GM21723 (cell line): Measurements from ENCODE around the gene ETDC.
"Not testable (repeated sequence)": the region's sequence is repeated elsewhere in the genome, so short reads cannot be mapped to it uniquely, and the experiment has no call there.

Experiments used
- ATAC-seq: cut with Tn5 transposase; IDR thresholded peaks from one replicate; pipeline ENCODE4 v1.9.1; 2021; ENCODE audit warnings: mild to moderate bottlenecking, moderate library complexity; ENCODE audit not compliant: unreplicated experiment

Gene ETDC

DNA sequence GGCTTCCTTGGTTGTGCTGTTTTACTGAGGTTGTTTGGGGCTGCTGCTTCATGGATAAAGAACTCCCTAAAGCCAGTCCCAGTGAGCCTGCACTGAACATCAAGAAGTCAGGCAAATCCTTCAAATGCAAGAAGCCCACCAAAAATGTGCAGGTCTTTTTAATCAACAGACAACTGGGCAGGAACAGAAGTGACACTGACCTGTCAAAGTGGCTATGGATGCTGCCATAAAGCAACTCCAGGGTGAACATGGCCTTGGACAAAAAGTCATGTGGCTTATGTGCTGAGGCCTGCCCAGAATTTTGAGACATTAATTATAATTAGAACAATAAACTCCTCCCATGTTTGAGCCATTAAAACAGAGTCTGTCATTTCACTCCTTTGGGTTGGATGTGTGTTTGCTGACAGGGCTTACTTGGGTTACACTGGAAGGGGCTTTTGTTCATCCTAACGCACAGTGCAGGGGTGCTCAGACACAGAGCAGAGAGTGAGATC lies at the start of gene ETDC:
Gene ETDC, plus strand, starts transcription at position 51 of the 494 bp plus-strand sequence. Its CDS starts 0 bp downstream, at position 51.
- ATAC-seq, result no peak

GRCh38 chrX:135260976-135261375 lies 48.3 kb upstream of the ETDC start:
- ATAC-seq, result not testable (repeated sequence)

- ATAC-seq, result not testable (repeated sequence)
Measured at GRCh38 chrX:135263376-135263775, 45.9 kb upstream of the ETDC start.

DNA sequence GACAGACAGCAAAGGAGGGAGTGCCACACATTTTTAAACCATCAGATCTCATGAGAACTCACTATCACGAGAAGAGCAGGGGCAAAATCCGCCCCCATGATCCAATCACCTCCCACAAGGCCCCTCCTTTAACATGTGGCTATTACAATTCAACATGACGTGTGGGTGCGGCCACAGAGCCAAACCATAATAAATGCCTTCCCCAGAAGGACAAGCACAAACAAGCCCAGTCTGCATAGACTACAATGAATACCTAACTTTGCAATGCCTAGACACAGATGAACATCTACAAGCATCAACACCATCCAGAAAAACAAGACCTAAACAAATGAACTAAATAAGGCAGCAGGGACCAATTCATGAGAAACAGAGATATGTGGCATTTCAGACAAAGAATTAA lies 45.1 kb upstream of the ETDC start:
- ATAC-seq, result no peak

DNA sequence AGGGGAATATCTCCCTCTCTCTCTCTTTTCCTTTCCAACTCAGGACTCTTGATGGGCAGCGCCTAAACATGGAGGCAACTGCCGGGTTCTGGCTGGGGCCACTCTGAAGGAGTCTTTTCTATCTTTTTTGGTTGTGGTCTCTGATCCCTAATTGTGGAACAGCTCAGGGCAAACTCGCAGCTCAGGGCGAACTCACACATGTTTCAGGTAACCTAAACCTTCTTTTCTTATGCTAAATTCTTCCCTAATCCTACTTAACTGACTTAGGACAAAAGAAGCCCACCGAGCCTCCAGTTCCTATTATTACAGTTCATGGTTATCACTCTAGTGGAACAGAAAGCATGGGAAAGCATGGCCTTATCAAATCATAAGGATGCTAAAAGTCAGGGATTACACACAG lies 36.1 kb upstream of the ETDC start:
- ATAC-seq, result no peak

- no peak for ATAC-seq
Measured at GRCh38 chrX:135275973-135276372, 33.3 kb upstream of the ETDC start.

- ATAC-seq, result no peak
Measured at GRCh38 chrX:135287266-135287823, 21.9 kb upstream of the ETDC start.

DNA sequence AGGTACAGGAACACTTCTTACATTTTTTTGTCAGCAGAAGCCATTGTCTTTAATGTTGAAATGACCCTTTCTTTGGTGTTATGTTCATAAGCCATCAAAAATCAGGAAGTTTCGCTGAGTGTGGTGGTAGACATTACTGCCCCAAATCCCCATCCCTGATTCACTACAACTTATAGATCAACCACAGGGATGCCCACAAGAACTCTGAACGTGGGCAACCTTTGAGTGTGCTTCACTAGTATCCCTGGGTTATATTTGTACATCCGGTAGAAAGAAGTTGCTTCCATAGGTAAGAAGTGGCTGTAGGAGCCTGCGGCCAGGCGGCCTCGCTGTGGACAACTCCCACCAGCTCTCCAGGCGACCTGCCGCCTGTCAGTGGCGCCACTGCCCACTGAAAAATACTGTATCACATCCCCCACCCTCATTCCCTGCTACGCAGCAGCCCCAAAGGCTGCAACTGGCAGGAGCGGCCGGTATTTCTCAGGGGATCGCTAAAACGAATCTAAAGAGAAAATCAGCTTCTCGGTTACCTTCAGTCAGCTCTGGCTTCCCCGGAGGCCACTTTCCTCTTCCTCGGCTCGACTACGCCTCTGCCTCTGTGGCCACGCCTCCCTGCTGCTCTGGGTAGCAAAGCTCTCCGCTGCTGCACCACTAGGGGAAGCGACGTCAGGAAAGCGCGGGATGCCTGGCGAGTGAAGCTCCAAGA lies 13.9 kb upstream of the ETDC start:
- ATAC-seq, result peak; percentile 99

DNA sequence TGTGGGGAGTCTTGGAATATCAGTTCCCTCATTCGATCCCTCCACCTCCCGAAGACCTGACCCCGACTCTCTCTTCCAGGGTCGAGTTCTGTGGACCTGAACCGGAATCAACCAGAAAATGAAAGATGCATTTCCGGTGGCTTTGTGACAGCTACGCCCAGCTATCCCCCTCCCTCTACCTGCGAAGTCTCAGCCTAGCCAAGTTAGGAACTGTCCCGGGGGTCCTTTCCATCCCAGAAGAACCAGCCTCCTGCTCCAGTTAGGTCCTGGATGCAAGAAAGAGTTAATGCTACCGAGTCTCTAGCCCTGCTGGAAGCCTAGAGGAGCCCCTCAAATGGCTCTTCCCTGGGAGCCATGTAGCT lies 13.4 kb upstream of the ETDC start:
- ATAC-seq, result peak; percentile 57

DNA sequence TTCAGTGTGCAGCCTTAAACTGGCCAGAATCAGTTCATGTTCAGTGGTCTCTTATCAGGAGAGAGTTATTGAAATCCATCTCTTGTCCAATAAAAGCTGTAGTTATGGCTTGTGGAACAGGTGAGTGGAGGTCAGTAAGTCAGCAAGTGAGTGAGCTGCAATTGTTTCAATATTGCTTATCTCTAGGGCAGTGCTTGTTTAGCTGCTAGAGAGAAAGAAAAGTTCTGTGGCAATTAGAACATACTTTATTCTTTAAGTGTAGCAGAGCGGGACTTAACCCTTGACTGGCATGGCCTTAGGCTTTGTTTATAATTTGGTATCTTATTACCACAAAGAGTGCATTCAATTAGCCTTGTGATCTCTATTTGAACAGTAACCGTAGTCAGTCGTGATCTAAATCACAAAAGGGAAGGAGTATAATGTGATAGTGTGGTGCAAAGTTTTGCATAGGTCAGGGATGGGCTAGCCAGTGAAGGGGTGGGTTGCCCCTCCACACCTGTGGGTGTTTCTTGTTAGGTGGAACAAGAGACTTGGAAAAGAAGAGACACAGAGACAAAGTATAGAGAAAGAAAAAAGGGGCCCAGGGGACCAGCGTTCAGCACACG lies 6.9 kb upstream of the ETDC start:
- ATAC-seq, result no peak

DNA sequence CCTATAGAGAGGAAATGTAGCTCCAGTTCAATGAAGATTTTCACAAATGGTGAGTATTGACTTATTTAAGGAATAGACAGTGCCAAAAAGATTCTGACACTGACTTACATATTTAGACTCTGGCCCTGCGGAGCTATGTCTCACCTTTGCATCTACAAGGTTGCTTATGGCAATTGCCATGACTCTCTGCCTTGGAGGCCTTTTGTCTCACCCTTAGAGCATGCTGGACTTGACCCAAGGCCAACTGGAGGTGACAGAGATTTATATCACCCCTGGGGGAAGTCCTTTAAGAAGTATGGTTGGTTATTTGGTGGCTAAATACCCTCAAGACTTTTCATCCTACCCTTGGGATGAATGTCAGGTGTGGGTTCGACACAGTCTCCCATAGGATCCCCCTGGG lies 4.5 kb upstream of the ETDC start:
- no peak for ATAC-seq

DNA sequence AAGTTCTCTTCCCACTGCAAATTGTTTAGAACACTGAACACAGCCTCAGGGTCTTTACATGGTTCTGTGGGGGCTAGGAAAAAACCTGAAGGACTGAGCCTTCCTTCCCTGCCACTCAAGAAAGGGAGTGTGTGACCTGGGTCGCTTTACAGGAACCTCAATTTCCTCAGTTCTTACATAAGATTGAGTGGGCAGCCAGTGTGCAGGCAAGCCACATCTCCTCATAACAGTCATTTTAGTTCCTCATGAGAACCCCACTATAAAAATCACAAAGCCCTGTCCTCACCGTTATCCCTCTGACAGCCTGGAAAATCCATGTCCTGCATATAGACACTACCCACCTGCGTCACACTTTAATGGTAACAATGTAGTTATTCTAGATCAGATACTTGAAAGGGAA lies 2.1 kb upstream of the ETDC start:
- no peak for ATAC-seq

- ATAC-seq, result no peak
Measured at GRCh38 chrX:135308345-135308855, 880 bp upstream of the ETDC start.

DNA sequence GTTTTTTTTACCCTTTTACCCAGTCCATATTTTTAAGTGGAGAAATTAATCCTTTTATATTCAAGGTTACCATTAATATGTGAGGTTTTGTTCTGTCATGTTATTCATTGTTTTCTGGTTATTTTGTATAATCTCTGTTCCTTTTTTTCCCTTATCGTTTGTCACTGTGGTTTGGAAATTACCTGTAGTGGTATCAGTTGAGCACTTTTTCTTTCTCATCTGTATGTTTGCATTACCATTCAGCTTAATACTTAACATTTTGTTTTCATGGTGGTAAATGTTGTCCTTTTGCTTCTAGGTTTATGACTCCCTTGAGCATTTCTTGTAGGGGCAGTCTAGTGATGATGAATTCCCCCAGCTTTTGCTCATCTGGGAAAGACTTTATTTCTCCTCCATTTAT lies 6.6 kb downstream of the ETDC start:
- ATAC-seq, result peak; percentile 62

GRCh38 chrX:135324463-135324862 lies 15.2 kb downstream of the ETDC start:
- no peak for ATAC-seq

- ATAC-seq, result not testable (repeated sequence)
Measured at GRCh38 chrX:135325036-135325818, 15.9 kb downstream of the ETDC start.

DNA sequence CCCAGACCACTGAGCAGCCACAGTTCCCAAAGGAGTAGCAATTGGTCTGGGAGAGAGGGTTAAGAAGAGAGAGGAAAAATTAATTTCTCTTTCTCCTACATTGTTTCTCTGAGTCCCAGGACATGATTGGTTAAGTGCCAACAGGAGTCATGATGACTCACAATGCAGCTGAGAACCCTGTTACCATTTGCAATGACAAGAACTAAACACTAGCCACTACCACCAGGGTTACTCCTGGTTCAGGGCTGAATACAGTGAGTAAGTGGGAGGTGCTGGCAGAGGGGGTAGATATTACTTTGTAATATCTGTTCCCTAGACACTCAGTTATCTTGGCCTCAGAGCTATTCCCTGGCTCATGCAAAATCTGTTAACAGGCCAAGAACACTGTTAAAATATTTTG lies 18.0 kb downstream of the ETDC start:
- no peak for ATAC-seq

- no peak for ATAC-seq
Measured at GRCh38 chrX:135328421-135329005, 19.2 kb downstream of the ETDC start.

GRCh38 chrX:135330706-135331105 lies 21.4 kb downstream of the ETDC start:
- no peak for ATAC-seq

GRCh38 chrX:135331525-135331924 lies 22.2 kb downstream of the ETDC start:
- ATAC-seq, result no peak

- no peak for ATAC-seq
Measured at GRCh38 chrX:135340831-135341230, 31.6 kb downstream of the ETDC start.
